ENCODE measurements around the gene PAN3.

DNA sequence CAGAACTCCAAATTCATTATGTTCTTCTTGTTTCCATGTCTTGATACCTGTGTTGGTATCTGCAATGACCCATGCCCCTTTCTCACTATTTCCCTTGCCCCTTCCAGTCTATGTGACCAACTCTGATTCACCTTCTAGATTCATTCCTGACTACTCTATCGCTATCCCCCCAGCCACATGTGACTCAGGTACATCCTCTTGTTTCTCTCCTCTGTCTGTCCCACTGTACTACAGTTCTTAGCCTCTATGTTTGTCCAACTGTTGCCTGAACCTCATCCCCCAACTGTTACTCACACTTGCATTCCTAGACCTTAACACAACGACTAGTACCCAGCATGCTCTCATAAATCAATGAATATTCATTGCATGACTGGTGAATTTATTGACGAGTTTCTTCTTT lies 27.9 kb upstream of the PAN3 start:
- TF ChIP-seq, protein P1, sequence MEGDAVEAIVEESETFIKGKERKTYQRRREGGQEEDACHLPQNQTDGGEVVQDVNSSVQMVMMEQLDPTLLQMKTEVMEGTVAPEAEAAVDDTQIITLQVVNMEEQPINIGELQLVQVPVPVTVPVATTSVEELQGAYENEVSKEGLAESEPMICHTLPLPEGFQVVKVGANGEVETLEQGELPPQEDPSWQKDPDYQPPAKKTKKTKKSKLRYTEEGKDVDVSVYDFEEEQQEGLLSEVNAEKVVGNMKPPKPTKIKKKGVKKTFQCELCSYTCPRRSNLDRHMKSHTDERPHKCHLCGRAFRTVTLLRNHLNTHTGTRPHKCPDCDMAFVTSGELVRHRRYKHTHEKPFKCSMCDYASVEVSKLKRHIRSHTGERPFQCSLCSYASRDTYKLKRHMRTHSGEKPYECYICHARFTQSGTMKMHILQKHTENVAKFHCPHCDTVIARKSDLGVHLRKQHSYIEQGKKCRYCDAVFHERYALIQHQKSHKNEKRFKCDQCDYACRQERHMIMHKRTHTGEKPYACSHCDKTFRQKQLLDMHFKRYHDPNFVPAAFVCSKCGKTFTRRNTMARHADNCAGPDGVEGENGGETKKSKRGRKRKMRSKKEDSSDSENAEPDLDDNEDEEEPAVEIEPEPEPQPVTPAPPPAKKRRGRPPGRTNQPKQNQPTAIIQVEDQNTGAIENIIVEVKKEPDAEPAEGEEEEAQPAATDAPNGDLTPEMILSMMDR (conservative IDR thresholded peaks at IDR 0.05 in 1 of 2, IDR thresholded peaks at IDR 0.05 in 1 of 2; ENCODE audit: extremely low read depth in 1 of 2, insufficient read depth in 1 of 2, low read depth in 1 of 2, low read length in 2 of 2) = no peak
- no peak for TF ChIP-seq EZH2 (IDR thresholded peaks at IDR 0.05; ENCODE audit: borderline replicate concordance, low read length)

Data from mammary epithelial cell (primary cell).